Measurements from ENCODE around the gene NKAIN2.

Gene NKAIN2

GRCh38 chr6:123994168-123994567 is 190.5 kb downstream of the NKAIN2 start:
- TF ChIP-seq, protein P1, sequence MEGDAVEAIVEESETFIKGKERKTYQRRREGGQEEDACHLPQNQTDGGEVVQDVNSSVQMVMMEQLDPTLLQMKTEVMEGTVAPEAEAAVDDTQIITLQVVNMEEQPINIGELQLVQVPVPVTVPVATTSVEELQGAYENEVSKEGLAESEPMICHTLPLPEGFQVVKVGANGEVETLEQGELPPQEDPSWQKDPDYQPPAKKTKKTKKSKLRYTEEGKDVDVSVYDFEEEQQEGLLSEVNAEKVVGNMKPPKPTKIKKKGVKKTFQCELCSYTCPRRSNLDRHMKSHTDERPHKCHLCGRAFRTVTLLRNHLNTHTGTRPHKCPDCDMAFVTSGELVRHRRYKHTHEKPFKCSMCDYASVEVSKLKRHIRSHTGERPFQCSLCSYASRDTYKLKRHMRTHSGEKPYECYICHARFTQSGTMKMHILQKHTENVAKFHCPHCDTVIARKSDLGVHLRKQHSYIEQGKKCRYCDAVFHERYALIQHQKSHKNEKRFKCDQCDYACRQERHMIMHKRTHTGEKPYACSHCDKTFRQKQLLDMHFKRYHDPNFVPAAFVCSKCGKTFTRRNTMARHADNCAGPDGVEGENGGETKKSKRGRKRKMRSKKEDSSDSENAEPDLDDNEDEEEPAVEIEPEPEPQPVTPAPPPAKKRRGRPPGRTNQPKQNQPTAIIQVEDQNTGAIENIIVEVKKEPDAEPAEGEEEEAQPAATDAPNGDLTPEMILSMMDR (IDR thresholded peaks at IDR 0.05; ENCODE audit: insufficient read depth, low read depth, low read length, missing control alignments): no peak
- no peak for DNase-seq (ENCODE audit: low read depth)
- no peak overlapping the region for H3K4me3 ChIP-seq (ENCODE audit: low read depth, low read length)

DNA sequence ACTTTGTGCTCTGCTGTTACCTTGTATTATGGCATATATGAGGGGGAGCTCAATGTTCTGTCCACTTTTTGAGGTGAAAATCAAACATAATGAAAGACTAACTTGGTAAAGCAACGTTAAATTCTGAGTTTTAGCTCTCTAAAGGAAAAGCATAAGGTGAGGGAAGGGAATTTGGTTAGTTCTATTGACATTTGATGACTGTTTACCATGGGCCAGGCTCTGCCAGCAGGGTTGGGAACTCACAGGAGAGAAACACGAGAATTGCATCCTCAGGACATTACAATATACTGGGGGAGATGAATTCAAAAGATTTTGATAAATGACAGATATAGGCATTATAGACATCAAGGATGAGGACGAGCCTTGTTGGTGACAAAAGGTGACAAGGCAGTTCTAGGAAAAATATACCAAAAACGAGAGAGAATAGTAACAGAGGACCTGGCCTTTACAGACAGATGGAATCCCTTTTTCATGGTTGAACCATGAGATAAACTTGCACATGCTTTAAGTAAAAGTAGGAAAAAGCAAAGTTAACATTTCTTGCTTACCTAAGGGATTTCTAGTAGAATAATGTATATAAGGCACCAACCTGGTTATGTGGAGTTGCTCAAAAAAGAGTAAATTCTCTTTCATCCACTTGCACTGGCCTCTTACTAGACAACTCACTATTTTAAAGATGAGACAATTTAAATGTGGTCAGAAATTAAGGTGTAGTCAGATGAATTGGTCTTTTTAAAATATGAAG is 191.4 kb downstream of the NKAIN2 start:
- no peak for DNase-seq (ENCODE audit: low read depth)

DNA sequence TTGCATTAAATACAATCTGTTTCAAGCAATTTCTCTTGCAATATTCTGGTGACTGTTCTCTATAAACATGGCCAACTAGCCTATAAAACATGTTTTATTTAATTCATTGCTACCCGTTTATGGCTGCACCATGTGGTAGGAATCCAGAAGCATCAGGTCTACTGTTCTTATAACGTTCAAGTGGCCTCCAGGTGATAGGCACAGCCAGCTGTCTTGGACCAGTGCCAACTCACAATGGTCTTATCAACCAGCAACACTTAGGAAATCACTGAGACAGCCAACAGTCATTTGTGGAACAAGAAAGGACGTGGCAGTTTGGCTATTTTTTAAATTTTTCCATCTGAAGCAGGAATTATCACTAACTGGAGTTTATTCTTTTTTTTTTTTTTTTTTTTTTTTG is 193.6 kb downstream of the NKAIN2 start:
- H3K4me3 ChIP-seq (ENCODE audit: low read depth, low read length): no peak overlapping the region
- TF ChIP-seq, protein P1 (IDR thresholded peaks at IDR 0.05; ENCODE audit: insufficient read depth, low read depth, low read length, missing control alignments): no peak
- no peak for DNase-seq (ENCODE audit: low read depth)

More for the DNA sequence above, 191.4 kb downstream of the NKAIN2 start:
- TF ChIP-seq, protein P1 (IDR thresholded peaks at IDR 0.05; ENCODE audit: insufficient read depth, low read depth, low read length, missing control alignments): no peak
- H3K4me3 ChIP-seq (ENCODE audit: low read depth, low read length): no peak overlapping the region

DNA sequence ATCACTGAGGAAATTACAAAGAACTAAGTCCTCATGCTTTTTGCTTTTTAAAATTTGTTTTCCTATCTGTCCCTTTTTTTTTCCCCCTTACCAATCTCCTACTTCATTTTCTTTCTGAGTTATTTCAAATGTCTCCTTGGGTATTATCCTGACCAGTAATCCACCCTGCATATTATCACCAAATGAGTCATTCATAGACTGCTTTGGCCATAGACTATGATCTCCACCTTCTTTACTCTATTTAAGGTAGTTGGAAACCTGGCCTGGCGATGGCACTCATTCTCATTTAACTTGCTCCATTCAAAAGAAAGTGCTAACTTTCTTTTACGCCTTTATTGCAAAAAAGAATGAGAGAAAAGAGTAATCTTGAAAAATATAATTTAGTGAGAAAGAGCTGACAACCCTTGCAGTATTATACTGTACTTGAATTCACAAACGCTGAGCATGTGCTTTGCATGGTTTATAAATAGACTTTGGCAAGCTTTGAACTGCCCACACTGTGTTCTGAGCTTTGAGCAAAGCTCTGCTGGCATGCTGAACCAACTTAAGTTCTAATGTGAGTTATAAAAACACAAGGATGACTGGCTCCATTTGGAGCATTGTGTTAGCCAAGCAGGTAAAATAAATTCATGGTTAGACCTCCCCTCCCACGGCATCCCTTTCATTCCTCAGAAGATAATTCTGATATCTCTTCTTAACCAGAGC is 198.9 kb downstream of the NKAIN2 start:
- no peak for DNase-seq (ENCODE audit: low read depth)
- TF ChIP-seq, protein P1 (IDR thresholded peaks at IDR 0.05; ENCODE audit: insufficient read depth, low read depth, low read length, missing control alignments): no peak
- H3K4me3 ChIP-seq (ENCODE audit: low read depth, low read length): no peak overlapping the region

- DNase-seq (ENCODE audit: low read depth): no peak
- TF ChIP-seq, protein P1 (IDR thresholded peaks at IDR 0.05; ENCODE audit: insufficient read depth, low read depth, low read length, missing control alignments): no peak
Observed at GRCh38 chr6:124007266-124007665, 203.6 kb downstream of the NKAIN2 start.

DNA sequence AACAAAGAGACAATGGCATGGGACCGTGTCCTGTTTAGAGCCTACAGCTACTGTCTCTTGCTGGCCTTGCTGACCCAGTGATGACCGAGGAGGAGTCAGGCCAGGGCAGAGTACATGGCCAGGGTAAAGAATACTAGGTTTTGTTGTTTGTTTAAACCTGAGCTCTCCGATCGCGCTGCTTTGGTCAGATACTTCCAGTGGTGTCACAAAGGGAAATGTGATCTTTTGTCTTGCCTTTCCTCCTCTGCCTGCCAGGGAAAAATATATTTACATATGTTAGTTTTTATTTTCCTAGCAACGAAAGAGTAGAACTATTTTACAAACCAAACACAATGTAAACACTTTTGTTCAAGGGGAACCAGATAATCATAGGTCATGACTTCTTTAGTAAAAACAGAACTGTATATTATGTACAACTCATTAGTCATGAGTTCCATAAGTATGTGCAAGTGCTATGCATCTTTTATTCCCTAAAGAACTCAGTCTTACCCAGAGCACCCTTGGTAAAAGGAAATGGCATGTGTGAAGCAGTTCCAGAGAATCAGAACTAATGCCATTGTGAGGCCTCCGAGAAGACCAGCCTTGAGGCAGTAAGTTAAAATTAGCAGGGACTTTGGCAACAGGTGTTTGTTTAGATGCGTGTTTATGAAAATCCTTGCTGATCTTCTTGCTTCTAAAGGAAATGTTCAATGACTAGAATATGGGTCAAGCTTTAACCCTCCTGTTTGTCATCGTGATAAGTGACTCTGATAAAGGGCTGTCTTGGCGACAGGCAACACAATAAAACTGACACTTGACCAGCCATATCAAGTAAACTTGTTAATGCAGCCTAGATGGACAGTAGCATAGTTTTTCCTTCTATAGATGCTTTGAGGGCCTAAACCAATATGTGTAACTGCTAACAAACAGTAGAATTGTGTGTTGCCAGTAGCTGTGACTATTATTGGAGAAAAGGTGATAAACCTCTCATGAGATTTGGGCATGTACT is 204.6 kb downstream of the NKAIN2 start:
- no peak for DNase-seq (ENCODE audit: low read depth)
- no peak overlapping the region for H3K4me3 ChIP-seq (ENCODE audit: low read depth, low read length)
- TF ChIP-seq, protein P1 (IDR thresholded peaks at IDR 0.05; ENCODE audit: insufficient read depth, low read depth, low read length, missing control alignments): no peak

More at GRCh38 chr6:124007266-124007665, 203.6 kb downstream of the NKAIN2 start:
- no peak overlapping the region for H3K4me3 ChIP-seq (ENCODE audit: low read depth, low read length)

All from GM12865 (cell line).